Hematopoietic multipotent progenitor cell treated with erythropoietin and hydrocortisone succinate and interleukin-3 and kit ligand, for 4 days (in vitro differentiated cells): ENCODE measurements around the gene PPFIBP2.
A peak's percentile ranks its signal among the peaks of the same experiment; 100 is the strongest.

Source experiments
- DNase-seq: peaks from one replicate; pipeline ENCODE4 v3.0.0-alpha.2; 2015

Gene PPFIBP2

GRCh38 chr11:7513234-7514098 is at the start of gene PPFIBP2:
TSS of gene PPFIBP2 (plus strand) at chr11:7513999. CDS start at chr11:7549476, 35,477 bp downstream.
- peak; percentile 81 for DNase-seq

- DNase-seq, result no peak
These were observed 46.1 kb upstream of the PPFIBP2 start for GRCh38 chr11:7467652-7468051.

- DNase-seq, result no peak
These were observed 44.4 kb upstream of the PPFIBP2 start for GRCh38 chr11:7469351-7469865.

GRCh38 chr11:7471071-7471470 is 42.7 kb upstream of the PPFIBP2 start:
- DNase-seq, result no peak

GRCh38 chr11:7473717-7474116 is 40.1 kb upstream of the PPFIBP2 start:
- DNase-seq, result no peak

GRCh38 chr11:7480113-7480512 is 33.7 kb upstream of the PPFIBP2 start:
- no peak for DNase-seq

- DNase-seq, result no peak
These were observed 29.7 kb upstream of the PPFIBP2 start for GRCh38 chr11:7484131-7484530.

- DNase-seq, result no peak
These were observed 29.2 kb upstream of the PPFIBP2 start for GRCh38 chr11:7484645-7485044.

GRCh38 chr11:7485186-7486097 is 28.4 kb upstream of the PPFIBP2 start, which contains the start of gene OLFML1:
TSS of gene OLFML1 (plus strand) at chr11:7485506. CDS start at chr11:7485876, 370 bp downstream.
- no peak for DNase-seq

GRCh38 chr11:7486098-7486780 is 27.6 kb upstream of the PPFIBP2 start:
- no peak for DNase-seq

- DNase-seq, result no peak
These were observed 27.0 kb upstream of the PPFIBP2 start for GRCh38 chr11:7486781-7487140.

- DNase-seq, result no peak
These were observed 26.4 kb upstream of the PPFIBP2 start for GRCh38 chr11:7487360-7487759.

- DNase-seq, result no peak
These were observed 25.1 kb upstream of the PPFIBP2 start for GRCh38 chr11:7488681-7489080.

GRCh38 chr11:7489376-7489775 is 24.4 kb upstream of the PPFIBP2 start:
- no peak for DNase-seq

- no peak for DNase-seq
These were observed 23.7 kb upstream of the PPFIBP2 start for GRCh38 chr11:7490054-7490453.

- no peak for DNase-seq
These were observed 23.3 kb upstream of the PPFIBP2 start for GRCh38 chr11:7490535-7490934.

GRCh38 chr11:7492253-7492652 is 21.5 kb upstream of the PPFIBP2 start:
- no peak for DNase-seq

GRCh38 chr11:7493670-7494069 is 20.1 kb upstream of the PPFIBP2 start:
- no peak for DNase-seq

GRCh38 chr11:7494086-7494745 is 19.6 kb upstream of the PPFIBP2 start:
- DNase-seq, result peak; percentile 49

- peak; percentile 58 for DNase-seq
These were observed 17.8 kb upstream of the PPFIBP2 start for GRCh38 chr11:7495882-7496551.

- peak; percentile 40 for DNase-seq
These were observed 15.6 kb upstream of the PPFIBP2 start for GRCh38 chr11:7498193-7498592.

- no peak for DNase-seq
These were observed 14.7 kb upstream of the PPFIBP2 start for GRCh38 chr11:7499081-7499480.
